Breast epithelium (tissue), 3 donors: ENCODE measurements around the gene ICAM5.

Experiments used
- CTCF ChIP-seq, 3 donors: fragments of 450-650 bp; IDR thresholded peaks; one replicate each; pipeline ENCODE4 v1.5.1; 2016 to 2017; ENCODE audit warnings: antibody characterized with exemption in 3 of 3, mild to moderate bottlenecking in 3 of 3, moderate library complexity in 3 of 3
- POLR2AphosphoS5 ChIP-seq, 3 donors: sonication (generic); formaldehyde crosslinking; IDR thresholded peaks; one replicate each; pipeline ENCODE4 v1.6.1; 2017; ENCODE audit warnings: antibody characterized with exemption in 3 of 3

DNA sequence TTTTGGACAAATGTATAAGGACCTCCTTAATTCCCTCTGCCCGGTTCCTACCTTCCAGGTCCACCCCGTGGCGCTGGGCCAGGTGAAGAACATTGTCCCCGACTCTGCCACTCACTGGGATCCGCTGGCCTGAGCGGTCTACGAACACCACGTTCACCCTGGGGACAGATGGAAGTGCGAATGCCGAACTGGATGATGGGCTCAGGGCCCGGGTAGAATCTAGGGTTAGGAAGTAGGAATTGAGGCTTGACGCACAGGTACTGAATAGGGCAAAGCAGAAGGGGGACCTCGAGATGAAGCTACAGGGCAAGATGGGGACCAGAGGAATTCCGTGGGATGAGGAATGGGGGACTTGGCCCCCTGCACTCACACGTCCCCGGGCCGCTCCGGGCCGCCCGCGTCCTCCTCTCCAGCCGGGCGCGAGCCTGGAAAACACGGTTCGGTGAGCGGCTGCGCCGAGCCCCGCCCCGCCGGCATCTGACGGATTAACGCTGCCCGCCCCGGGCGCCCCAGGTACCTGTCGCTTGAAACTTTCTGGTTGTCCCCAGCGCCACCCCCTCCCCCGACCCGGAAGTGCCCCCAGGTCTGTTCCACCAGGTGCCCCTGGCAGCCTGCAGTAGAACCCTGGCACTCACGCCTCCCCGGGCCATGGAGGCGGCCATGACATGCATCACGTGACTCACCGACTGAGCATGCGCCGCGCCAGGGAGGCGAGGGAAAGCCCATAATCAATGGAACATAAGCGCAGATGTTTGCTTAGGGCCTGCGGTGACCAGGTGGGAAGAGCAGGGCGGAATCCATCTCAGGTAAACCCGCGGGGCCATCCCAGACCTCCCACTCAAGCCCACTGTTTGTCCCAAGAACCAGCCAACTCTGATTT lies 25.8 kb downstream of the ICAM5 start, which contains the start of gene FDX2:
- TF ChIP-seq CTCF (IDR thresholded peaks at IDR 0.05) = no peak
- no peak for TF ChIP-seq POLR2AphosphoS5 (IDR thresholded peaks at IDR 0.05)
